ENCODE measurements around the gene RASSF8.
"Not testable (repeated sequence)": the region's sequence is repeated elsewhere in the genome, so short reads cannot be mapped to it uniquely, and the experiment has no call there.

Gene RASSF8

GRCh38 chr12:26046906-26047305, 88.4 kb downstream of the RASSF8 start:
- no peaks in the 10 kb centered on the region for H3K9me3 ChIP-seq (ENCODE audit: low read length)
- H2AFZ ChIP-seq (ENCODE audit: low read depth, low read length), result no peak overlapping the region
- H3K36me3 ChIP-seq (ENCODE audit: insufficient read depth, low read length), result no peaks in the 10 kb centered on the region
- no peaks in the 10 kb centered on the region for H3K27me3 ChIP-seq (ENCODE audit: insufficient read depth, low read length)
- peaks cover 21% of the 10 kb centered on the region for H3K4me1 ChIP-seq (ENCODE audit: insufficient read depth, low read length)
- H3K4me3 ChIP-seq (ENCODE audit: low read length), result no peak overlapping the region

- H3K9me3 ChIP-seq (ENCODE audit: low read length), result no peaks in the 10 kb centered on the region
- no peak overlapping the region for H3K4me3 ChIP-seq (ENCODE audit: low read length)
- no peaks in the 10 kb centered on the region for H3K27me3 ChIP-seq (ENCODE audit: insufficient read depth, low read length)
- no peak overlapping the region for H2AFZ ChIP-seq (ENCODE audit: low read depth, low read length)
- peaks cover 15% of the 10 kb centered on the region for H3K4me1 ChIP-seq (ENCODE audit: insufficient read depth, low read length)
- no peaks in the 10 kb centered on the region for H3K36me3 ChIP-seq (ENCODE audit: insufficient read depth, low read length)
These were observed 89.1 kb downstream of the RASSF8 start for GRCh38 chr12:26047401-26048226.

GRCh38 chr12:26052652-26053051, 94.2 kb downstream of the RASSF8 start:
- H3K4me1 ChIP-seq (ENCODE audit: insufficient read depth, low read length), result no peaks in the 10 kb centered on the region

DNA sequence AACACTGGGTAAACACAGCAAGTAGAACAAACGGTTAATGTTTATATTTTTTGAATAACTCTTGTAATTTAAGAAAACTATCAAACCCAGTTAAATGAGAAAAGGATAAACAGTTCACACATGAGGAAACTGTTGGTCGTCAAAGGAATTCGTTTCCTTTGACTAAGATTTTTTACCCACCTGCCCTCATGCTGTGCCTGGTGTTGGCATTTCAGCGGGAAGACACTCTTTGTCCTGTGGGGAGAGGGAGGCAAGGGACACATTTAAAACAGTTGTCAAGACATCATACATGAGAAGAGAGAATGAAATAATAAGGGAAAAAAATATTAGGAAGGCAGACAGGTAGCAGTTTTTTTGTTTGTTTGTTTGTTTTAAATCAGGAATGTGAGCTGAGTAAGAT, 95.9 kb downstream of the RASSF8 start:
- Histone ChIP-seq H3K9me3 (ENCODE audit: low read length) (no peaks in the 10 kb centered on the region), H3K4me3 (ENCODE audit: low read length) (no peak overlapping the region), H3K36me3 (ENCODE audit: insufficient read depth, low read length) (peaks cover 6% of the 10 kb centered on the region), H2AFZ (ENCODE audit: low read depth, low read length) (no peak overlapping the region), H3K27me3 (ENCODE audit: insufficient read depth, low read length) (no peaks in the 10 kb centered on the region), H3K4me1 (ENCODE audit: insufficient read depth, low read length) (no peaks in the 10 kb centered on the region)

More at GRCh38 chr12:26052652-26053051, 94.2 kb downstream of the RASSF8 start:
- Histone ChIP-seq H3K36me3 (ENCODE audit: insufficient read depth, low read length) (no peaks in the 10 kb centered on the region), H3K9me3 (ENCODE audit: low read length) (no peaks in the 10 kb centered on the region), H3K4me3 (ENCODE audit: low read length) (no peak overlapping the region), H3K27me3 (ENCODE audit: insufficient read depth, low read length) (no peaks in the 10 kb centered on the region), H2AFZ (ENCODE audit: low read depth, low read length) (no peak overlapping the region)

DNA sequence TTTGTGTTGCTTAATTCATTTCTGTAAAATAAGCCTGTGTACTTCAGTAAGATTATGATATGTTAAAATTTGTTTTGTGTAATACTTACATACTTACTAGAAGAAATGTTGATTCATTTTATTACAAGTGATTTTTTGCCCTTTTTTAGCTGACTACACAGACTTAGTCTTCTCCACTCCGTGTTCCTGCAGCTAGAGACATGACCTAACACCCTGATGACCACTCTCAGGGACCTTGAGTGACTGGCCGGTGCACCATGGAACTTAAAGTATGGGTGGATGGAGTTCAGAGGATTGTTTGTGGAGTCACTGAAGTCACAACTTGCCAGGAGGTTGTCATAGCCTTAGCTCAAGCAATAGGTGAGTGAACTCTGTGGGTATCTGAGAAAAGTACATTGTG, 96.6 kb downstream of the RASSF8 start:
- Histone ChIP-seq H3K4me1 (ENCODE audit: insufficient read depth, low read length) (no peaks in the 10 kb centered on the region), H3K36me3 (ENCODE audit: insufficient read depth, low read length) (peaks cover 6% of the 10 kb centered on the region), H3K27me3 (ENCODE audit: insufficient read depth, low read length) (no peaks in the 10 kb centered on the region), H3K4me3 (ENCODE audit: low read length) (no peak overlapping the region), H3K9me3 (ENCODE audit: low read length) (no peaks in the 10 kb centered on the region), H2AFZ (ENCODE audit: low read depth, low read length) (no peak overlapping the region)

DNA sequence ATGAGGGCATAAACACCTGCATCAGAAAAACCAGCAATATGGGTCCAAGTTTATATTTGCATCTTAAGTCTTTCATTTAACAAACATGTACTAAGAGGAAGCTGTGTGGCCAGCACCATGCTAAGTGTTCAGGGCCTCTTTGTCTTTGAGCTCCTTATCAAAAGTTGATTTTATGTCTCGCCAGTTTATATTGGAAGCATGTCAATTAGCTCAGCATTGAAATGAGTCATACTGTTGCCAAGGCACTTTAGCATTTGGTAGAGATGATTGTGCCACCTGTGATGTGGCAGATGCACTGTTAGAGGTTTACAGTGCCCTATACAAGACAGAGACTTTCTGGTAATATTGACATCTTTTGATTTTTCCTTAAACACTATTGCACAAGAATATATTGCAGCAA, 97.9 kb downstream of the RASSF8 start:
- peaks cover 6% of the 10 kb centered on the region for H3K36me3 ChIP-seq (ENCODE audit: insufficient read depth, low read length)
- H3K4me3 ChIP-seq (ENCODE audit: low read length), result no peak overlapping the region
- H3K4me1 ChIP-seq (ENCODE audit: insufficient read depth, low read length), result no peaks in the 10 kb centered on the region
- H3K9me3 ChIP-seq (ENCODE audit: low read length), result no peaks in the 10 kb centered on the region
- H2AFZ ChIP-seq (ENCODE audit: low read depth, low read length), result no peak overlapping the region
- H3K27me3 ChIP-seq (ENCODE audit: insufficient read depth, low read length), result no peaks in the 10 kb centered on the region

DNA sequence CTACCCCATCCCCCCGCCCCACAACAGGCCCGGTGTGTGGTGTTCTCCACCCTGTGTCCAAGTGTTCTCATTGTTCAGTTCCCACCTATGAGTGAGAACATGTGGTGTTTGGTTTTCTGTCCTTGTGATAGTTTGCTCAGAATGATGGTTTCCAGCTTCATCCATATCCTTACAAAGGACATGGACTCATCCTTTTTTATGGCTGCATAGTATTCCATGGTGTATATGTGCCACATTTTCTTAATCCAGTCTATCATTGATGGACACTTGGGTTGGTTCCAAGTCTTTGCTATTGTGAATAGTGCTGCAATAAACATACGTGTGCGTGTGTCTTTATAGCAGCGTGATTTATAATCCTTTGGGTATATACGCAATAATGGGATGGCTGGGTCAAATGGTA, 98.8 kb downstream of the RASSF8 start:
- not testable (repeated sequence) for H2AFZ ChIP-seq (ENCODE audit: low read depth, low read length); H3K4me1 ChIP-seq (ENCODE audit: insufficient read depth, low read length); H3K4me3 ChIP-seq (ENCODE audit: low read length); H3K36me3 ChIP-seq (ENCODE audit: insufficient read depth, low read length); H3K27me3 ChIP-seq (ENCODE audit: insufficient read depth, low read length); H3K9me3 ChIP-seq (ENCODE audit: low read length)

GRCh38 chr12:26058308-26058707, 99.8 kb downstream of the RASSF8 start:
- H2AFZ ChIP-seq (ENCODE audit: low read depth, low read length), result no peak overlapping the region
- H3K9me3 ChIP-seq (ENCODE audit: low read length), result no peaks in the 10 kb centered on the region
- peaks cover 6% of the 10 kb centered on the region for H3K36me3 ChIP-seq (ENCODE audit: insufficient read depth, low read length)
- no peak overlapping the region for H3K4me3 ChIP-seq (ENCODE audit: low read length)
- no peaks in the 10 kb centered on the region for H3K27me3 ChIP-seq (ENCODE audit: insufficient read depth, low read length)
- no peaks in the 10 kb centered on the region for H3K4me1 ChIP-seq (ENCODE audit: insufficient read depth, low read length)

DNA sequence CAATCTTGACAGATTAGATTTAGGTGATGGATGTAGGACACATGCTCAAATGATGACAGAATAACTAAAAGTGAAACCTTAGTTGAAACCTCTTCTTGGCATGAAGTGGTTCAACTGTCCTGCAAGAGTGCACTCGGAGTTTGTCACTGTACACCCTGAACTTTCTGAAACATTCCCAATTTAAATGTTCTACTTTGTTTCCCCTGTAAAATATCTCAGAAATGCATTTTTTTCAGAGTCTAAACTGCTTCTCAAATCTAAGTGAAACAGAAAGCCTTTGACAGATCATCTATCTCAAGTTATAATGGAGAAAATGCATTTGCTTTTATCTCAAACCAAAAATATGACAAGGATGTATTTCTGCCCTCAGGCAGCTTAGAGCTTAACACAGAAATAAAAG, 100.3 kb downstream of the RASSF8 start:
- peaks cover 6% of the 10 kb centered on the region for H3K36me3 ChIP-seq (ENCODE audit: insufficient read depth, low read length)

DNA sequence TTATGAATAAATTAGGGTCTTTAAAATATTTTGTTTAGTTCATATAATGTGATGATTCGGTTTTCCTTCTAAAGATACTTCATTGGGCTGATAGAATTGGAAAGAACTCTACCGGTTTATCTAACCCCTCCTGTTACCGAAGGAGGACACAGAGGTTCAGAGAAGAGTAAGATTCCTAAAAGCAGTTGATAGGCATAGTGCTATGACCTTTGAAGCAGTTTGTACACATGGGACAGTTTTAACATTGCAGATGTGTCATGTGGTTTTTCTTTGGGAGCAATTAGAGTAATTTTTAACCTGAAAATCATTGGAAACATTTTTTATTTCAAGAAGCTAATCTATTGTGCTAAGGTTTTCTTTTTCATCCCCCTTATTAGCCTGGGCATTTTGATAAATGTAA, 103.5 kb downstream of the RASSF8 start:
- Histone ChIP-seq H3K9me3 (ENCODE audit: low read length) (no peaks in the 10 kb centered on the region), H2AFZ (ENCODE audit: low read depth, low read length) (no peak overlapping the region), H3K4me3 (ENCODE audit: low read length) (no peak overlapping the region), H3K36me3 (ENCODE audit: insufficient read depth, low read length) (peaks cover 8% of the 10 kb centered on the region), H3K27me3 (ENCODE audit: insufficient read depth, low read length) (no peaks in the 10 kb centered on the region), H3K4me1 (ENCODE audit: insufficient read depth, low read length) (no peaks in the 10 kb centered on the region)

More for the DNA sequence above, 100.3 kb downstream of the RASSF8 start:
- Histone ChIP-seq H3K4me3 (ENCODE audit: low read length) (no peak overlapping the region), H3K4me1 (ENCODE audit: insufficient read depth, low read length) (no peaks in the 10 kb centered on the region), H2AFZ (ENCODE audit: low read depth, low read length) (no peak overlapping the region), H3K9me3 (ENCODE audit: low read length) (no peaks in the 10 kb centered on the region), H3K27me3 (ENCODE audit: insufficient read depth, low read length) (no peaks in the 10 kb centered on the region)

- H3K4me1 ChIP-seq (ENCODE audit: insufficient read depth, low read length), result no peaks in the 10 kb centered on the region
- no peaks in the 10 kb centered on the region for H3K9me3 ChIP-seq (ENCODE audit: low read length)
- peaks cover 8% of the 10 kb centered on the region for H3K36me3 ChIP-seq (ENCODE audit: insufficient read depth, low read length)
- no peak overlapping the region for H3K4me3 ChIP-seq (ENCODE audit: low read length)
- no peaks in the 10 kb centered on the region for H3K27me3 ChIP-seq (ENCODE audit: insufficient read depth, low read length)
- no peak overlapping the region for H2AFZ ChIP-seq (ENCODE audit: low read depth, low read length)
These were observed 104.1 kb downstream of the RASSF8 start for GRCh38 chr12:26062566-26062965.

GRCh38 chr12:26065451-26065850, 107.0 kb downstream of the RASSF8 start:
- Histone ChIP-seq H3K27me3 (ENCODE audit: insufficient read depth, low read length) (no peaks in the 10 kb centered on the region), H2AFZ (ENCODE audit: low read depth, low read length) (no peak overlapping the region), H3K36me3 (ENCODE audit: insufficient read depth, low read length) (peaks cover 14% of the 10 kb centered on the region), H3K9me3 (ENCODE audit: low read length) (no peaks in the 10 kb centered on the region), H3K4me1 (ENCODE audit: insufficient read depth, low read length) (no peaks in the 10 kb centered on the region), H3K4me3 (ENCODE audit: low read length) (no peak overlapping the region)

DNA sequence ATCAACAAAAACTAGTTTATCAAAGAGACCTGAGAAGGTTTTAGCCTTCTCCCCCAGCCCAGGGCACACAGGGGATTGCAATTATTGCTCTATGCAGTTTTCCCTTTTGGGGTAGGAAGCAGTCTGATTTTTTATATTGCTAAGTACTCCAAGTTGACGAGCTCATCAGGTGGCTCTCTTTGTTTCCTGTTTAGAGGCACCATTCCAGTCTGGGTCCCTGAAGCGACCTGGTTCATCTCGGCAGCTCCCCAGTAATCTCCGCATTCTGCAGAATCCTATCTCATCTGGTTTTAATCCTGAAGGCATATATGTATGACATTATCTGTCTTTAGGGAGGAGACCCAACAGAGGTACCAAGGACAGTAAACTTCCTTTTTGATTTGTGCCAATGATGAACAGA, 110.0 kb downstream of the RASSF8 start:
- no peaks in the 10 kb centered on the region for H3K9me3 ChIP-seq (ENCODE audit: low read length)
- no peak overlapping the region for H3K4me3 ChIP-seq (ENCODE audit: low read length)
- H2AFZ ChIP-seq (ENCODE audit: low read depth, low read length), result no peak overlapping the region
- H3K36me3 ChIP-seq (ENCODE audit: insufficient read depth, low read length), result peaks cover 14% of the 10 kb centered on the region
- H3K4me1 ChIP-seq (ENCODE audit: insufficient read depth, low read length), result no peaks in the 10 kb centered on the region
- no peaks in the 10 kb centered on the region for H3K27me3 ChIP-seq (ENCODE audit: insufficient read depth, low read length)

DNA sequence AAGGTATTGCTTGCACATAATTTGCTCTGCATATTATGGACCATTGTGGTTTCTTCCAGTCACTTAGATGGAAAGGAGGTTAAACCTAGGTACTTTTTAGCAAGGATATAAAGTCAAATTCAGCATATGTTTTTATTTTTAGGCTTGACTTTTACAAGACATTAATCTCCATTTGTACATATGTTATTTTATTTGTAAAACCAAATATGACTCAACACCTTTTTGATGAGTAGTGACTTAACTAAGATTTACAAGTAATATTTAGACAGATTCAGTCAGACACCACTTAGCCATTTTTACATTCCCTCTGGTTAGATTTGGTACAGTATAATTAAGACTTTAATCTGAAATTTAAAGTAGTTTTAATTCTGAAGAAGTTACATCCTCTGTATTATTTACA, 111.3 kb downstream of the RASSF8 start:
- no peak overlapping the region for H2AFZ ChIP-seq (ENCODE audit: low read depth, low read length)
- no peaks in the 10 kb centered on the region for H3K4me1 ChIP-seq (ENCODE audit: insufficient read depth, low read length)
- no peaks in the 10 kb centered on the region for H3K9me3 ChIP-seq (ENCODE audit: low read length)
- no peak overlapping the region for H3K4me3 ChIP-seq (ENCODE audit: low read length)
- H3K36me3 ChIP-seq (ENCODE audit: insufficient read depth, low read length), result peaks cover 14% of the 10 kb centered on the region
- H3K27me3 ChIP-seq (ENCODE audit: insufficient read depth, low read length), result no peaks in the 10 kb centered on the region
